Immature natural killer cell (primary cell): ENCODE data around the gene CANX. TPM values are rescaled to one million over a fixed set of nuclear protein-coding genes. Genes with fewer than 3 reads are reported as not detected.
"Not testable (repeated sequence)": the region's sequence is repeated elsewhere in the genome, so short reads cannot be mapped to it uniquely, and the experiment has no call there.

Source experiments
- DNase-seq, 3 donors: peaks; one replicate each; pipeline ENCODE4 v3.0.0; 2022; ENCODE audit warnings: mixed read lengths in 1 of 3
- H3K27ac Mint-ChIP-seq, 6 donors: one replicate each; pipeline ENCODE4 v1.8.0; 2020; ENCODE audit warnings: mixed read lengths in 6 of 6, mild to moderate bottlenecking in 5 of 6, inconsistent platforms in 4 of 6, moderate library complexity in 3 of 6
- H3K27me3 Mint-ChIP-seq, 3 donors: one replicate each; pipeline ENCODE4 v1.8.0; 2020 to 2021; ENCODE audit warnings: low read depth in 3 of 3, mild to moderate bottlenecking in 3 of 3, mixed read lengths in 3 of 3, moderate library complexity in 3 of 3, inconsistent platforms in 1 of 3
- H3K36me3 Mint-ChIP-seq, 3 donors: one replicate each; pipeline ENCODE4 v1.8.0; 2020; ENCODE audit warnings: mixed read lengths in 3 of 3, inconsistent platforms in 2 of 3, mild to moderate bottlenecking in 2 of 3
- H3K4me1 Mint-ChIP-seq, 2 donors: one replicate each; pipeline ENCODE4 v1.8.0; 2020; ENCODE audit warnings: inconsistent platforms in 2 of 2, mild to moderate bottlenecking in 2 of 2, mixed read lengths in 2 of 2, moderate library complexity in 1 of 2
- H3K4me3 Mint-ChIP-seq, 5 donors: one replicate each; pipeline ENCODE4 v1.8.0; 2020; ENCODE audit warnings: mild to moderate bottlenecking in 5 of 5, mixed read lengths in 5 of 5, inconsistent platforms in 3 of 5, moderate library complexity in 3 of 5
- H3K9me3 Mint-ChIP-seq, 6 donors: one replicate each; pipeline ENCODE4 v1.8.0; 2020; ENCODE audit warnings: mild to moderate bottlenecking in 6 of 6, mixed read lengths in 6 of 6, inconsistent platforms in 4 of 6, moderate library complexity in 3 of 6
- polyA plus RNA-seq, 3 donors: library from polyadenylated mRNA; unstranded; fragments of 300-500 nt; fragmentation: Illumina TruSeq; gene quantifications; one replicate each; pipeline ENCODE4 v1.2.3, GENCODE V29; 2021

Gene CANX
- polyA plus RNA-seq, 3 donors from 2014 or later: 240 to 326 (median 325) TPM

- Mint-ChIP-seq H3K27me3 (peaks cover under 1 to 4% (median 2%) of the 10 kb centered on the region in 3 donors), H3K36me3 (peaks cover 16 to 46% (median 27%) of the 10 kb centered on the region in 3 donors), H3K4me3 (no peak overlapping the region), H3K9me3 (no peaks in the 10 kb centered on the region), H3K4me1 (peaks cover 18 to 23% of the 10 kb centered on the region in 2 donors), H3K27ac (peak overlapping the region in 2 of 6 donors; percentile 51 to 61)
- DNase-seq: no peak
Observed at GRCh38 chr5:179729303-179729702, 30.5 kb downstream of the CANX start.

DNA sequence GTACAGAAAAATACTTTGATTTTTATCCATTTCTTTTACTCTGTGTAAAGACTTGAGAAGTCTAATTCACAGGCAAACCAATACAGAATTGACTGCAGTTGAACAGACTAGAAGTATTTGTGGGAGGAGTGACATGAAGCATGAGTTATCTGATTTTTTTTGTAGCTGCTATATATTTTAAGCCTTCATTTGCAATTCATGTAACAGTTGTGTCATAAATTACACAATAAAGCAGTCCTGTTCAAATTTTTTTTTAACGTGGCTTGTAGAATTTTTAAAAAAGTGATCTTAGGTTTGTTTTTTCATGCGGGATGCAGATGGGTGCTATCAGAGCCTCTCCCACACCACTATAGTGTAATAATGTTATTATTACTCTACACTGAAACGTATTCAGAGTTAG lies 31.0 kb downstream of the CANX start:
- Mint-ChIP-seq H3K4me3 (no peak overlapping the region), H3K27ac (peak overlapping the region in 3 of 6 donors; percentile 5 to 72 (median 54)), H3K36me3 (peaks cover 12 to 42% (median 22%) of the 10 kb centered on the region in 3 donors), H3K9me3 (no peaks in the 10 kb centered on the region), H3K4me1 (peaks cover 22 to 28% of the 10 kb centered on the region in 2 donors), H3K27me3 (peaks cover 2 to 4% (median 4%) of the 10 kb centered on the region in 3 donors)
- DNase-seq: no peak

GRCh38 chr5:179730356-179730755 lies 31.6 kb downstream of the CANX start:
- peaks cover 12 to 42% (median 22%) of the 10 kb centered on the region in 3 donors for H3K36me3 Mint-ChIP-seq
- peaks cover 2 to 4% (median 4%) of the 10 kb centered on the region in 3 donors for H3K27me3 Mint-ChIP-seq
- H3K27ac Mint-ChIP-seq: peak overlapping the region in 5 of 6 donors; percentile 35 to 86 (median 72)
- H3K4me3 Mint-ChIP-seq: no peak overlapping the region
- DNase-seq: no peak
- no peaks in the 10 kb centered on the region for H3K9me3 Mint-ChIP-seq
- H3K4me1 Mint-ChIP-seq: peaks cover 24 to 32% of the 10 kb centered on the region in 2 donors

- H3K36me3 Mint-ChIP-seq: peaks cover 12 to 42% (median 22%) of the 10 kb centered on the region in 3 donors
- H3K27me3 Mint-ChIP-seq: peaks cover 2 to 4% (median 4%) of the 10 kb centered on the region in 3 donors
- peak overlapping the region in 1 of 5 donors; percentile 64 for H3K4me3 Mint-ChIP-seq
- H3K27ac Mint-ChIP-seq: peak overlapping the region; percentile 35 to 86 (median 66)
- no peaks in the 10 kb centered on the region for H3K9me3 Mint-ChIP-seq
- DNase-seq: no peak
- H3K4me1 Mint-ChIP-seq: peaks cover 26 to 34% of the 10 kb centered on the region in 2 donors
Observed at GRCh38 chr5:179730852-179731251, 32.1 kb downstream of the CANX start.

GRCh38 chr5:179731791-179732411 lies 33.1 kb downstream of the CANX start:
- H3K4me1 Mint-ChIP-seq: peaks cover 29 to 44% of the 10 kb centered on the region in 2 donors
- no peaks in the 10 kb centered on the region for H3K9me3 Mint-ChIP-seq
- peak overlapping the region; percentile 88 to 93 (median 88) for H3K4me3 Mint-ChIP-seq
- H3K36me3 Mint-ChIP-seq: peaks cover 8 to 36% (median 17%) of the 10 kb centered on the region in 3 donors
- peak overlapping the region; percentile 86 to 97 (median 96) for H3K27ac Mint-ChIP-seq
- peak in 1 of 3 donors; percentile 5 for DNase-seq
- peaks cover 2 to 4% (median 4%) of the 10 kb centered on the region in 3 donors for H3K27me3 Mint-ChIP-seq

GRCh38 chr5:179732412-179732917 lies 33.7 kb downstream of the CANX start, which contains the start of gene MAML1:
Gene MAML1, plus strand, starts transcription at chr5:179732822. Its CDS starts 291 bp downstream, at chr5:179733113.
- peaks cover 2 to 4% (median 4%) of the 10 kb centered on the region in 3 donors for H3K27me3 Mint-ChIP-seq
- H3K4me3 Mint-ChIP-seq: peak within 1 kb of the TSS; percentile 93 to 95 (median 94)
- peak within 1 kb of the TSS; percentile 93 to 98 (median 96) for H3K27ac Mint-ChIP-seq
- H3K4me1 Mint-ChIP-seq: peaks cover 34 to 50% of the 10 kb centered on the region in 2 donors
- peaks cover 4 to 30% (median 12%) of the 10 kb centered on the region in 3 donors for H3K36me3 Mint-ChIP-seq
- no peaks in the 10 kb centered on the region for H3K9me3 Mint-ChIP-seq
- peak; percentile 99 to 100 (median 99) for DNase-seq

- H3K4me3 Mint-ChIP-seq: peak overlapping the region; percentile 93 to 95 (median 94)
- DNase-seq: no peak
- peaks cover 4 to 23% (median 5%) of the 10 kb centered on the region in 3 donors for H3K36me3 Mint-ChIP-seq
- H3K27me3 Mint-ChIP-seq: peaks cover 2 to 4% (median 4%) of the 10 kb centered on the region in 3 donors
- no peaks in the 10 kb centered on the region for H3K9me3 Mint-ChIP-seq
- H3K27ac Mint-ChIP-seq: peak overlapping the region; percentile 93 to 98 (median 96)
- peaks cover 37 to 57% of the 10 kb centered on the region in 2 donors for H3K4me1 Mint-ChIP-seq
Observed at GRCh38 chr5:179732918-179733771, 34.4 kb downstream of the CANX start.

DNA sequence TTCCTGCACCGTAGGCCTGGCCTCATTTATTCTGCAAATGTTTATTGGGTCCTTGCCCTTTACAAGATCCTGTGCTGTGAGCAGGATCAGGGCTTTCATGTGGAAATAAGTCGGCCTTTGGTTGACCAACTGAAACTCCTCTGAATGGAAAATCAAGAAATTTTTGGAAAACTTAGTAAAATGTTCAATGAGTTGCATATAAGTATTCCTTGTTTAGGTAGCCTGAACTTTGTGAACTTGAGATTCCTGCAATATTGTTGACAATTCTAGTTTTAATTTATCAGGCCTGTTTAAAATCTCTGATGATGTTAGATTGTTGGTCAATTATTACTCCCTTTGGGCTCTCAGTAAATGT lies 35.0 kb downstream of the CANX start:
- Mint-ChIP-seq H3K4me3 (peak overlapping the region; percentile 93 to 95 (median 94)), H3K36me3 (peaks cover 0 to 18% (median 0%) of the 10 kb centered on the region in 3 donors), H3K27me3 (peaks cover 2 to 4% (median 4%) of the 10 kb centered on the region in 3 donors), H3K9me3 (no peaks in the 10 kb centered on the region), H3K27ac (peak overlapping the region; percentile 93 to 98 (median 96)), H3K4me1 (peaks cover 43 to 63% of the 10 kb centered on the region in 2 donors)
- no peak for DNase-seq

- Mint-ChIP-seq H3K36me3 (peaks cover 0 to 10% (median 0%) of the 10 kb centered on the region in 3 donors), H3K27ac (peak overlapping the region; percentile 93 to 98 (median 96)), H3K4me3 (peak overlapping the region; percentile 93 to 95 (median 94)), H3K9me3 (no peaks in the 10 kb centered on the region), H3K4me1 (peaks cover 49 to 72% of the 10 kb centered on the region in 2 donors), H3K27me3 (peaks cover 4% of the 10 kb centered on the region in 3 donors)
- DNase-seq: no peak
Observed at GRCh38 chr5:179734536-179735164, 35.9 kb downstream of the CANX start.

- Mint-ChIP-seq H3K36me3 (no peaks in the 10 kb centered on the region), H3K27me3 (peaks cover under 1 to 4% (median 3%) of the 10 kb centered on the region in 3 donors), H3K4me1 (peaks cover 49 to 72% of the 10 kb centered on the region in 2 donors), H3K4me3 (no peak overlapping the region), H3K9me3 (no peaks in the 10 kb centered on the region), H3K27ac (peak overlapping the region in 5 of 6 donors; percentile 25 to 81 (median 53))
- DNase-seq: no peak
Observed at GRCh38 chr5:179738742-179739141, 40.0 kb downstream of the CANX start.

DNA sequence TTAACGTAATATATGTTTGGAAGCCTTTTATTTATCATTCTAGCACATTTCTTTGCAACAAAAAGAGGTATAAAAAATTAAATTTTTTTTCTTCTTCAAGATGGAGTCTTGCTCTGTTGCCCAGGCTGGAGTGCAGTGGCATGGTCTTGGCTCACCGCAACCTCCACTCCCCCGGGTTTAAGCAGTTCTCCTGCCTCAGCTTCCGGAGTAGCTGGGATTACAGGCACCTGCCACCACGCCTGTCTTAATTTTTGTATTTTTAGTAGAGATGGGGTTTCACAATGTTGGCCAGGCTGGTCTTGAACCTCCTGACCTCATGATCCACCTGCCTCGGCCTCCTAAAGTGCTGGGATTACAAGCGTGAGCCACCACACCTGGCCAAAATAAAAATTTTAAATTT lies 45.3 kb downstream of the CANX start:
- H3K4me3 Mint-ChIP-seq, H3K36me3 Mint-ChIP-seq, H3K27me3 Mint-ChIP-seq, H3K27ac Mint-ChIP-seq, DNase-seq, H3K9me3 Mint-ChIP-seq: not testable (repeated sequence)
- peaks cover 33 to 46% of the 10 kb centered on the region in 2 donors for H3K4me1 Mint-ChIP-seq

DNA sequence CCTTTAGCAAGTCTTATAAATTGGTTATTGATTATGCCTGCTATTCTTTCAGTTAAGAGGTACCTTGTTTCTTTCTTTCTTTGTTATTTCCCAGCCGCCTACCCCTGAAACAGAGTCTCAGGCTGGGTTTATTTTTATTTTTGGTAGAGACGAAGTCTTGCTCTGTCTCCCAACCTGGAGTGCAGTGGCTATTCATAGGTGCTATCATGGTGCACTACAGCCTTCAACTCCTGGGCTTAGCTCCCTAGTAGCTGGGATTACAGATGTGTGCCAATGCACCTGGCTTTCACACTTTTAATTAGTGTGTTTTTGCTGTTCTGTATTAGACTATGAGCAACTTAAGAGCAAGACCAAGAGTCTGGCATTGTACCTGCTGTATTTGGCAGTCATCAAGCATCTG lies 48.1 kb downstream of the CANX start:
- Mint-ChIP-seq H3K27me3 (peaks cover 0 to 2% (median 2%) of the 10 kb centered on the region in 3 donors), H3K4me3 (peak overlapping the region in 1 of 5 donors; percentile 1), H3K9me3 (no peaks in the 10 kb centered on the region), H3K27ac (peak overlapping the region in 4 of 6 donors; percentile 46 to 83 (median 56)), H3K4me1 (peaks cover 26 to 39% of the 10 kb centered on the region in 2 donors), H3K36me3 (peaks cover 0 to 4% (median 3%) of the 10 kb centered on the region in 3 donors)
- no peak for DNase-seq

GRCh38 chr5:179747811-179748210 lies 49.0 kb downstream of the CANX start:
- Mint-ChIP-seq H3K27ac (peak overlapping the region in 3 of 6 donors; percentile 16 to 61 (median 37)), H3K27me3 (peaks cover 0 to 2% (median 2%) of the 10 kb centered on the region in 3 donors), H3K36me3 (peaks cover 0 to 4% (median 3%) of the 10 kb centered on the region in 3 donors), H3K4me3 (peak overlapping the region in 1 of 5 donors; percentile 14), H3K4me1 (peaks cover 26 to 42% of the 10 kb centered on the region in 2 donors), H3K9me3 (no peaks in the 10 kb centered on the region)
- DNase-seq: no peak
